Activated CD4-positive, alpha-beta memory T cell treated with anti-CD3 and anti-CD28 coated beads for 36 hours (primary cell): ENCODE measurements around the gene UBE2H. TPM values are rescaled to one million over a fixed set of nuclear protein-coding genes. Genes with fewer than 3 reads are reported as not detected.
"Not testable (repeated sequence)": the region's sequence is repeated elsewhere in the genome, so short reads cannot be mapped to it uniquely, and the experiment has no call there.

Experiments used
- CTCF ChIA-PET: fragments of 350-600 bp; sonication (Branson Sonifier 250); formaldehyde crosslinking; loops from one replicate; lab custom pipeline; 2021; ENCODE audit warnings: antibody characterized with exemption, inconsistent platforms; lab: Charles Lee
- POLR2A ChIA-PET: fragments of 350-600 bp; sonication (Branson Sonifier 250); formaldehyde crosslinking; loops from one replicate; lab custom pipeline; 2021; ENCODE audit warnings: antibody characterized with exemption; lab: Charles Lee
- DNase-seq: peaks from one replicate; pipeline ENCODE4 v3.0.0-alpha.2; 2020
- H3K27ac Mint-ChIP-seq: one replicate; pipeline ENCODE4 v1.8.0; 2021; ENCODE audit warnings: mixed read lengths
- H3K27me3 Mint-ChIP-seq: one replicate; pipeline ENCODE4 v1.8.0; 2021; ENCODE audit warnings: mixed read lengths
- H3K36me3 Mint-ChIP-seq: one replicate; pipeline ENCODE4 v1.8.0; 2021; ENCODE audit warnings: mixed read lengths
- H3K4me1 Mint-ChIP-seq: one replicate; pipeline ENCODE4 v1.8.0; 2021; ENCODE audit warnings: low read depth, mixed read lengths
- H3K4me3 Mint-ChIP-seq: one replicate; pipeline ENCODE4 v1.8.0; 2021; ENCODE audit warnings: mild to moderate bottlenecking, mixed read lengths
- H3K9me3 Mint-ChIP-seq: one replicate; pipeline ENCODE4 v1.8.0; 2021; ENCODE audit warnings: mixed read lengths
- intact Hi-C: fragments of 100-400 bp; cut with micrococcal nuclease; formaldehyde crosslinking; loops from one replicate; pipeline ENCODE4 v1.15.1; 2023
- total RNA-seq, 2 experiments: library from RNA; stranded (reverse); gene quantifications; one replicate each; pipeline ENCODE4 v1.2.3, GENCODE V29; 2021

Gene UBE2H
- total RNA-seq, 2 experiments from 2014 or later = 33.6 to 37.1 TPM

GRCh38 chr7:129826895-129827294 is 125.9 kb downstream of the UBE2H start:
- DNase-seq, H3K9me3 Mint-ChIP-seq, H3K27ac Mint-ChIP-seq, POLR2A ChIA-PET, H3K27me3 Mint-ChIP-seq, H3K36me3 Mint-ChIP-seq, H3K4me3 Mint-ChIP-seq: not testable (repeated sequence)
- CTCF ChIA-PET = interaction anchor here (1.4 to 4.1 kb wide), 3 partner anchors 12 to 184 kb away, joined by 3 to 58 read pairs (median 8); no protein-coding TSS in a partner anchor
- intact Hi-C loops = loop anchor here (5.0 kb wide), 4 partner anchors 125 to 485 kb away; partner anchors contain the start of gene UBE2H
- peaks cover 18% of the 10 kb centered on the region for H3K4me1 Mint-ChIP-seq

GRCh38 chr7:129825209-129825970 is 127.4 kb downstream of the UBE2H start:
- H3K9me3 Mint-ChIP-seq = no peaks in the 10 kb centered on the region
- DNase-seq = peak; percentile 92
- H3K27me3 Mint-ChIP-seq = no peaks in the 10 kb centered on the region
- H3K27ac Mint-ChIP-seq = no peak overlapping the region
- H3K36me3 Mint-ChIP-seq = no peaks in the 10 kb centered on the region
- ChIA-PET CTCF (interaction anchor here (0.6 to 3.1 kb wide), 38 partner anchors 8 to 607 kb away, joined by 3 to 41 read pairs (median 5); partner anchors contain the start of gene NRF1), POLR2A (interaction anchor here (0.5 to 1.1 kb wide), 2 partner anchors 176 to 213 kb away, joined by 3 to 4 read pairs; no protein-coding TSS in a partner anchor)
- peak overlapping the region; percentile 89 for H3K4me3 Mint-ChIP-seq
- intact Hi-C loops = loop anchor here (1.0 to 5.0 kb wide), 9 partner anchors 45 to 601 kb away; partner anchors contain the start of gene UBE2H
- H3K4me1 Mint-ChIP-seq = peaks cover 18% of the 10 kb centered on the region

GRCh38 chr7:129824291-129825208 is 128.2 kb downstream of the UBE2H start:
- Mint-ChIP-seq H3K27ac (no peak overlapping the region), H3K36me3 (no peaks in the 10 kb centered on the region), H3K27me3 (no peaks in the 10 kb centered on the region), H3K9me3 (no peaks in the 10 kb centered on the region), H3K4me3 (peak overlapping the region; percentile 89), H3K4me1 (peaks cover 11% of the 10 kb centered on the region)
- ChIA-PET CTCF (interaction anchor here (0.6 to 3.1 kb wide), 36 partner anchors 7 to 606 kb away, joined by 3 to 41 read pairs (median 5); partner anchors contain the start of gene NRF1), POLR2A (interaction anchor here (0.5 to 1.1 kb wide), 2 partner anchors 175 to 212 kb away, joined by 3 to 4 read pairs; no protein-coding TSS in a partner anchor)
- intact Hi-C loops = loop anchor here (1.0 to 5.0 kb wide), 9 partner anchors 44 to 600 kb away; partner anchors contain the start of gene UBE2H
- peak; percentile 57 for DNase-seq

- H3K36me3 Mint-ChIP-seq, intact Hi-C loops, H3K4me1 Mint-ChIP-seq, H3K27me3 Mint-ChIP-seq, DNase-seq, H3K9me3 Mint-ChIP-seq, H3K4me3 Mint-ChIP-seq, POLR2A ChIA-PET, H3K27ac Mint-ChIP-seq: not testable (repeated sequence)
- CTCF ChIA-PET = interaction anchor here (0.6 to 3.1 kb wide), 6 partner anchors 15 to 480 kb away, joined by 3 to 12 read pairs (median 3); partner anchors contain the start of gene NRF1
Observed at GRCh38 chr7:129823143-129823542, 129.6 kb downstream of the UBE2H start.

GRCh38 chr7:129821476-129821875 is 131.3 kb downstream of the UBE2H start:
- POLR2A ChIA-PET = no interaction called here
- Mint-ChIP-seq H3K27ac (no peak overlapping the region), H3K4me1 (peaks cover 6% of the 10 kb centered on the region), H3K36me3 (peaks cover 1% of the 10 kb centered on the region), H3K4me3 (no peak overlapping the region), H3K9me3 (peaks cover 13% of the 10 kb centered on the region), H3K27me3 (no peaks in the 10 kb centered on the region)
- no peak for DNase-seq
- CTCF ChIA-PET = interaction anchor here (0.6 to 3.3 kb wide), 3 partner anchors 8 to 200 kb away, joined by 3 to 16 read pairs (median 4); no protein-coding TSS in a partner anchor
- intact Hi-C loops = no loop called here

GRCh38 chr7:129816742-129817141 is 136.0 kb downstream of the UBE2H start:
- H3K9me3 Mint-ChIP-seq = peaks cover 13% of the 10 kb centered on the region
- CTCF ChIA-PET = interaction anchor here (1.1 to 1.2 kb wide), 2 partner anchors 9 to 13 kb away, joined by 4 read pairs; no protein-coding TSS in a partner anchor
- POLR2A ChIA-PET = no interaction called here
- H3K36me3 Mint-ChIP-seq = peaks cover 1% of the 10 kb centered on the region
- H3K27me3 Mint-ChIP-seq = peaks cover 2% of the 10 kb centered on the region
- no peak overlapping the region for H3K27ac Mint-ChIP-seq
- no peak overlapping the region for H3K4me3 Mint-ChIP-seq
- DNase-seq = no peak
- no peaks in the 10 kb centered on the region for H3K4me1 Mint-ChIP-seq
- intact Hi-C loops = no loop called here

GRCh38 chr7:129807863-129808262 is 144.9 kb downstream of the UBE2H start:
- POLR2A ChIA-PET = no interaction called here
- no peak for DNase-seq
- CTCF ChIA-PET = interaction anchor here (1.0 kb wide), 1 partner anchor 15 kb away, joined by 4 read pairs; no protein-coding TSS in a partner anchor
- no peak overlapping the region for H3K27ac Mint-ChIP-seq
- H3K27me3 Mint-ChIP-seq = peaks cover 2% of the 10 kb centered on the region
- intact Hi-C loops = no loop called here
- H3K36me3 Mint-ChIP-seq = no peaks in the 10 kb centered on the region
- no peaks in the 10 kb centered on the region for H3K4me1 Mint-ChIP-seq
- no peaks in the 10 kb centered on the region for H3K9me3 Mint-ChIP-seq
- no peak overlapping the region for H3K4me3 Mint-ChIP-seq

GRCh38 chr7:129804890-129805719 is 147.7 kb downstream of the UBE2H start:
- CTCF ChIA-PET = interaction anchor here (1.1 kb wide), 1 partner anchor 141 kb away, joined by 3 read pairs; no protein-coding TSS in a partner anchor
- intact Hi-C loops = no loop called here
- no peaks in the 10 kb centered on the region for H3K36me3 Mint-ChIP-seq

GRCh38 chr7:129804111-129804889 is 148.5 kb downstream of the UBE2H start:
- POLR2A ChIA-PET = no interaction called here
- CTCF ChIA-PET = no interaction called here
- no peaks in the 10 kb centered on the region for H3K36me3 Mint-ChIP-seq
- no peaks in the 10 kb centered on the region for H3K9me3 Mint-ChIP-seq
- no peak overlapping the region for H3K4me3 Mint-ChIP-seq
- intact Hi-C loops = no loop called here
- no peaks in the 10 kb centered on the region for H3K27me3 Mint-ChIP-seq
- no peak overlapping the region for H3K27ac Mint-ChIP-seq
- no peak for DNase-seq
- H3K4me1 Mint-ChIP-seq = no peaks in the 10 kb centered on the region

More at GRCh38 chr7:129804890-129805719, 147.7 kb downstream of the UBE2H start:
- DNase-seq = no peak
- Mint-ChIP-seq H3K9me3 (no peaks in the 10 kb centered on the region), H3K4me3 (no peak overlapping the region), H3K4me1 (no peaks in the 10 kb centered on the region), H3K27ac (no peak overlapping the region), H3K27me3 (no peaks in the 10 kb centered on the region)
- POLR2A ChIA-PET = no interaction called here

GRCh38 chr7:129803546-129804081 is 149.1 kb downstream of the UBE2H start:
- no peak for DNase-seq
- intact Hi-C loops = no loop called here
- H3K27me3 Mint-ChIP-seq = no peaks in the 10 kb centered on the region
- no peaks in the 10 kb centered on the region for H3K36me3 Mint-ChIP-seq
- CTCF ChIA-PET = no interaction called here
- no peaks in the 10 kb centered on the region for H3K9me3 Mint-ChIP-seq
- H3K4me1 Mint-ChIP-seq = no peaks in the 10 kb centered on the region
- H3K27ac Mint-ChIP-seq = no peak overlapping the region
- POLR2A ChIA-PET = no interaction called here
- H3K4me3 Mint-ChIP-seq = no peak overlapping the region
